ENCODE results near the gene CCDC107. TPM values are rescaled to one million over a fixed set of nuclear protein-coding genes. Genes with fewer than 3 reads are reported as not detected.

Gene CCDC107
- total and polyA plus RNA-seq, 9 of the 15 experiments (the other 6 are each of a cell fraction or from before 2014, with no cell fraction given) = 0.35 to 11.3 (median 6.9) TPM; not detected in 1

- no peak; a peak in 1 of 6 replicates for TF ChIP-seq ZBTB11 (CRISPR knock-in tag; IDR thresholded peaks at IDR 0.05)
- TF ChIP-seq CHCHD3 (CRISPR knock-in tag; IDR thresholded peaks at IDR 0.05) = no peak
- peak in 1 of 2 experiments; percentile 53; a peak in 1 of 4 replicates for TF ChIP-seq HDAC1 (IDR thresholded peaks at IDR 0.05)
- no peak for TF ChIP-seq FOXK2 (conservative IDR thresholded peaks at IDR 0.05 in 1 of 2, IDR thresholded peaks at IDR 0.05 in 1 of 2; ENCODE audit: low read depth in 2 of 2)
- no peak for TF ChIP-seq ZNF24 (IDR thresholded peaks at IDR 0.05)
- TF ChIP-seq RHOXF2B (CRISPR knock-in tag; conservative IDR thresholded peaks at IDR 0.05) = no peak
- TF ChIP-seq TAF1 (IDR thresholded peaks at IDR 0.05; ENCODE audit: control insufficient read depth, extremely low read depth, insufficient read depth, low read length, severe bottlenecking) = peak; percentile 46
- no peak for TF ChIP-seq ZNF583 (CRISPR knock-in tag; IDR thresholded peaks at IDR 0.05)
- TF ChIP-seq MAFK (IDR thresholded peaks at IDR 0.05; ENCODE audit: low read length) = no peak
- no peak for TF ChIP-seq GTF2A2 (tag; IDR thresholded peaks at IDR 0.05)
- no peak for TF ChIP-seq TEAD4 (IDR thresholded peaks at IDR 0.05; ENCODE audit: low read length)
- TF ChIP-seq TEAD4 (CRISPR knock-in tag; IDR thresholded peaks at IDR 0.05; ENCODE audit: borderline replicate concordance) = no peak
- peak; percentile 29 to 67; a peak in 2 of 4 replicates for TF ChIP-seq MAZ (CRISPR knock-in tag; conservative IDR thresholded peaks at IDR 0.05 in 1 of 2, IDR thresholded peaks at IDR 0.05 in 1 of 2)
- peak; percentile 82 for TF ChIP-seq ZFX (CRISPR knock-in tag; IDR thresholded peaks at IDR 0.05)
- peak; percentile 60; the same call in 1 of the 2 replicates for TF ChIP-seq REST (IDR thresholded peaks at IDR 0.05; ENCODE audit: borderline replicate concordance)
- TF ChIP-seq REST (CRISPR knock-in tag; IDR thresholded peaks at IDR 0.05; ENCODE audit: low read depth) = peak; percentile 76; the same call in 1 of the 2 replicates
Observed at GRCh38 chr9:35658137-35658967, at the start of gene CCDC107 (continued).

Measured in K562 (cell line).